ENCODE results near the gene FRMD4A.

Gene FRMD4A

DNA sequence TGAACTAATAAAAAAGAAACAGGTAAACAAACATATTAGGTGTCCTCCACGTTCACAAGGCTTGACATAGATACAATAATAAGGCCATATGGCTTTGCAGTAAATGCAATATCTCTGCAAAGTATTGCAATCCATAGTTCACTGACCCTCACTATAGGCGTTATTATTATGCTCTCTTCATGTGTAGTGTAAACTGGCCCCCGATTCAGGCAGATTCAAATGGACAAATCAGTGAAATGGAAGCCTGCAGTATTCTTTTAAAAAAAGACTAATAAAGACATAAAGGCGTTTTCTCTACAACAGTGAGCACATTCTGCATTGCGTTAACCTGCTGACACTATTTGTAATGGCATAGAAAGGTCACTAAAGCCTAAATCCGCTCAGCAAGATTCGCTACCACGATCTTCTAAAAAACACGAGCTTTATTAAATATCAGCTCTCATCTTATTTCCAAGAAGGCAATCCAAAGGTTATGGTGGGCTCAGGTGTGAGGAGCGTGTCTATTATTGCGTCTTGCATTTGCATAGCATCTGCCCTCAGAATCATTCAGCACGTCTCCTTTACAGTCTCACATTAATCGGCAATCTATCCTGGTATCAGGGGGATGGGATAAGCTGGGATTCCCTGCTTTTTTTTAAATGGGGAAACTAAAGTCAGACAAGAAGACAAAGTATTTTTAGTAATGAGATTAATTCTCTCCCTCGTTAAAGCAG, 36.2 kb downstream of the FRMD4A start:
- TF ChIP-seq, protein P1, sequence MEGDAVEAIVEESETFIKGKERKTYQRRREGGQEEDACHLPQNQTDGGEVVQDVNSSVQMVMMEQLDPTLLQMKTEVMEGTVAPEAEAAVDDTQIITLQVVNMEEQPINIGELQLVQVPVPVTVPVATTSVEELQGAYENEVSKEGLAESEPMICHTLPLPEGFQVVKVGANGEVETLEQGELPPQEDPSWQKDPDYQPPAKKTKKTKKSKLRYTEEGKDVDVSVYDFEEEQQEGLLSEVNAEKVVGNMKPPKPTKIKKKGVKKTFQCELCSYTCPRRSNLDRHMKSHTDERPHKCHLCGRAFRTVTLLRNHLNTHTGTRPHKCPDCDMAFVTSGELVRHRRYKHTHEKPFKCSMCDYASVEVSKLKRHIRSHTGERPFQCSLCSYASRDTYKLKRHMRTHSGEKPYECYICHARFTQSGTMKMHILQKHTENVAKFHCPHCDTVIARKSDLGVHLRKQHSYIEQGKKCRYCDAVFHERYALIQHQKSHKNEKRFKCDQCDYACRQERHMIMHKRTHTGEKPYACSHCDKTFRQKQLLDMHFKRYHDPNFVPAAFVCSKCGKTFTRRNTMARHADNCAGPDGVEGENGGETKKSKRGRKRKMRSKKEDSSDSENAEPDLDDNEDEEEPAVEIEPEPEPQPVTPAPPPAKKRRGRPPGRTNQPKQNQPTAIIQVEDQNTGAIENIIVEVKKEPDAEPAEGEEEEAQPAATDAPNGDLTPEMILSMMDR (IDR thresholded peaks at IDR 0.05): no peak
- no peaks in the 10 kb centered on the region for H3K36me3 ChIP-seq
- H3K4me3 ChIP-seq (ENCODE audit: low read depth in 1 of 2, low read length in 1 of 2): no peak overlapping the region
- no peaks in the 10 kb centered on the region for H3K4me1 ChIP-seq (ENCODE audit: control insufficient read depth in 1 of 2, insufficient read depth in 1 of 2, low read depth in 1 of 2, low read length in 1 of 2)
- H3K27me3 ChIP-seq: no peaks in the 10 kb centered on the region
- H3K9me3 ChIP-seq: peaks cover 6% of the 10 kb centered on the region
- no peak overlapping the region for H3K27ac ChIP-seq

DNA sequence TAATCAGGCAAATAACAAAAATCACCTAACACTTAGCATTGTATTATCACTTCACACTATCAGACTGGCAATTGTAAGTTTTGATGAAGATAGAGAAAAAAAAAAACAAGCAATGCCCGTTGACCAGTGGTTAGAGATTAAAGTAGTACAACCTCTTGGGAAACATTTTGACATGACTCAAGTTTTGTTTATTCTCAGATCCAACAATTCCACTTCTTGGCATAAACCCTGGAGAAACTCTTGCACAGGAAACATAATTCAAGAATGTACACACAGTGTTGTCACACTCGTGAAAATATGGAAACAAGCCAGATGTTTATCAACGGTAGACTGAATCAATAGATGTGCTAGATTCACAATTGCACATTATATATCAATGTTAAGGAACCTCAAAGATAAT, 37.2 kb downstream of the FRMD4A start:
- Histone ChIP-seq H3K27me3 (peaks cover 2% of the 10 kb centered on the region), H3K36me3 (no peaks in the 10 kb centered on the region), H3K9me3 (peaks cover 6% of the 10 kb centered on the region), H3K4me1 (ENCODE audit: control insufficient read depth in 1 of 2, insufficient read depth in 1 of 2, low read depth in 1 of 2, low read length in 1 of 2) (no peaks in the 10 kb centered on the region), H3K4me3 (ENCODE audit: low read depth in 1 of 2, low read length in 1 of 2) (no peak overlapping the region), H3K27ac (no peak overlapping the region)
- TF ChIP-seq, protein P1 (IDR thresholded peaks at IDR 0.05): no peak

DNA sequence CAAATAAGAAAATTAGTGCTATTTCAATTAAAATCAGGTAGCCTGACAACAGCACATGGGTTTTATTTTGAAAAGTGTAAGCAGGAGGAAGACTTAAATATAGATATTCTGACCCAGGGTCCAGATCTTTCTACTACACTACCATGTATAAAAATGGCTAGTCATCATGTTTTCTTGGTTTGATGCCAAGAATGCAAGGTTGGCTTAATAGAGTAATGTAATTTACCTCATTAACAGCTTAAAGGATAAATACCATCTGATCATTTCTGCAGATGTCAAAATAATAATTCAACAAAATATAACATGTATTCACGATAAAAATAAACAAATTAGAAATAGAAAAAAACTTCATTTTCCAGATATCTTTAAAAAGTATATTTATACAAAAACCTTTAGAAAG, 39.4 kb downstream of the FRMD4A start:
- TF ChIP-seq, protein P1 (IDR thresholded peaks at IDR 0.05): no peak
- Histone ChIP-seq H3K4me1 (ENCODE audit: control insufficient read depth in 1 of 2, insufficient read depth in 1 of 2, low read depth in 1 of 2, low read length in 1 of 2) (no peaks in the 10 kb centered on the region), H3K27ac (no peak overlapping the region), H3K36me3 (no peaks in the 10 kb centered on the region), H3K4me3 (ENCODE audit: low read depth in 1 of 2, low read length in 1 of 2) (no peak overlapping the region), H3K27me3 (peaks cover 5% of the 10 kb centered on the region), H3K9me3 (peaks cover 6% of the 10 kb centered on the region)

DNA sequence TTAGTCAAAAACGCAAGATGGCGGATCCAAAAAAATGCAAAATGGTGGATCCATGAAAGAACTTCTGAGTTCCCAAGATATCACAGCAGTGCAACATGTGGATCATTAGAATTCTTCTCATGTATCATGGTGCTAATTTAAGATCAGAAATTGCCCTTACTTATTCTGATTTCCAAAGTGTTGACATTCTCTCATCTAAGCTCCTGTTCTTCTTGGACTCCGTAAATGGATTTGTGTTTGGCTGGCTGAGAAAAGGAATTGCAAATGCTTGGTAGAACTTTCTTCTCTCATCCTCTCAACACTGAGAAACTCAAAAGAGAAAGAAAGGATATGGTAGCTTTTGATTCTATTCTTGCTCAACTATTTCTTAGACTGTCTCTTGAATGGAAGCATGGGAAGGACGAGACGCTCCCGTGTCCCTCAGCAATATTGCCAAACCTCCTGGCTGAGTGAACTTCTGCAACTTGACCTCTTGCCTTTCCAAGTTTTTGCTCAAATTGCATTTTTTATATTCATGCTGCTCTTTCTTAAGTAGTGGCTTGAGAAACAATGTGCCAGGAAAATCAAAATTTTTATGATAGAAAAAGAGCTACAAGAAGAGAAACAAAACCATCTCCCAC, 44.7 kb downstream of the FRMD4A start:
- Histone ChIP-seq H3K4me3 (ENCODE audit: low read depth in 1 of 2, low read length in 1 of 2) (no peak overlapping the region), H3K9me3 (peaks cover 3% of the 10 kb centered on the region), H3K36me3 (no peaks in the 10 kb centered on the region), H3K27ac (no peak overlapping the region), H3K4me1 (ENCODE audit: control insufficient read depth in 1 of 2, insufficient read depth in 1 of 2, low read depth in 1 of 2, low read length in 1 of 2) (no peaks in the 10 kb centered on the region), H3K27me3 (peaks cover 5% of the 10 kb centered on the region)
- TF ChIP-seq, protein P1 (IDR thresholded peaks at IDR 0.05): no peak

DNA sequence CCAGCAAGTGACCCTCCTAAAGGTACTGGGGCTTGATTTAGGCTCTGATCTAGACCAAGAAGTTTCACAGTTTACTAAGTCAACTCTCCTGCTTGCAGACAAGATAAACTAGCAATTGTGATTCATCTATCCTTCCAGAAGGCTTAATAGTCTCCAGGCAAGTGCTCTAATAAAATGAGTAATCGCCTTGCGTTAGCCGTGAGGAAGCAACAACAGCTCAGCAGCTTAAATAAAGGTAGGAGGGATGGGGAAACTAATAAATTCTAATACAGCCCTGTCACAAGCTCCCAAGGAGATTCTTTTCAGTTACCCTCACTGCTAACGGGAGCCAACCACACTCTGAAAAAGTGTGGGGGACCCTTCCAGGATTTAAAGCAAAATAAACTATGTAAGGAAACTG, 48.4 kb downstream of the FRMD4A start:
- no peaks in the 10 kb centered on the region for H3K4me1 ChIP-seq (ENCODE audit: control insufficient read depth in 1 of 2, insufficient read depth in 1 of 2, low read depth in 1 of 2, low read length in 1 of 2)
- peaks cover 4% of the 10 kb centered on the region for H3K27me3 ChIP-seq
- H3K4me3 ChIP-seq (ENCODE audit: low read depth in 1 of 2, low read length in 1 of 2): no peak overlapping the region
- H3K9me3 ChIP-seq: no peaks in the 10 kb centered on the region
- H3K36me3 ChIP-seq: no peaks in the 10 kb centered on the region
- H3K27ac ChIP-seq: no peak overlapping the region
- TF ChIP-seq, protein P1 (IDR thresholded peaks at IDR 0.05): no peak
